Caco-2 (cell line): ENCODE results near the gene TCF12. TPM values are rescaled to one million over a fixed set of nuclear protein-coding genes. Genes with fewer than 3 reads are reported as not detected.

Experiments
- BruUV-seq: library from RNA; stranded (reverse); fragments of 400-500 nt; replicated peaks from 2 replicates; lab custom pipeline; 2021; lab: Mats Ljungman, UMichigan
- CTCF ChIA-PET: fragments of 300-600 bp; sonication (Branson Sonifier 250); formaldehyde crosslinking; loops from one replicate; lab custom pipeline; 2022; ENCODE audit warnings: antibody characterized with exemption; lab: Charles Lee
- POLR2A ChIA-PET: fragments of 300-600 bp; sonication (Branson Sonifier 250); formaldehyde crosslinking; loops from one replicate; lab custom pipeline; 2022; ENCODE audit warnings: antibody characterized with exemption; lab: Charles Lee
- DNase-seq, 2 experiments: peaks; one replicate each; pipeline versions ENCODE4 v3.0.0 to v3.0.0-alpha.2; 2020 to 2022
- H3K27me3 ChIP-seq: replicated peaks from 2 replicates; pipeline ENCODE4 v1.6.0; 2011; ENCODE audit warnings: low read length; ENCODE audit not compliant: control insufficient read depth, insufficient read depth
- H3K36me3 ChIP-seq: 2 replicates; pipeline ENCODE4 v1.5.1; 2011; ENCODE audit warnings: low read length; ENCODE audit not compliant: control insufficient read depth, insufficient read depth
- H3K4me1 ChIP-seq: fragments of 250-450 bp; sonication (Bioruptor Pico); 2 replicates; pipeline ENCODE4 v1.5.1; 2020; ENCODE audit warnings: mild to moderate bottlenecking
- H3K4me3 ChIP-seq: 2 replicates; pipeline ENCODE4 v1.5.1; 2011; ENCODE audit warnings: low read depth, mild to moderate bottlenecking, control low read depth, low read length
- H3K9me3 ChIP-seq: fragments of 250-450 bp; sonication (Bioruptor Pico); 2 replicates; pipeline ENCODE4 v1.5.1; 2020; ENCODE audit warnings: mild to moderate bottlenecking, moderate library complexity
- H3K27ac Mint-ChIP-seq: one replicate; pipeline ENCODE4 v1.8.0; 2022; ENCODE audit warnings: mixed read lengths; ENCODE audit not compliant: unreplicated experiment
- H3K27me3 Mint-ChIP-seq: one replicate; pipeline ENCODE4 v1.8.0; 2022; ENCODE audit warnings: mixed read lengths; ENCODE audit not compliant: insufficient read depth, unreplicated experiment
- H3K36me3 Mint-ChIP-seq: one replicate; pipeline ENCODE4 v1.8.0; 2022; ENCODE audit warnings: mild to moderate bottlenecking, mixed read lengths; ENCODE audit not compliant: insufficient read depth, unreplicated experiment
- H3K4me1 Mint-ChIP-seq: one replicate; pipeline ENCODE4 v1.8.0; 2022; ENCODE audit warnings: low read depth, mixed read lengths; ENCODE audit not compliant: unreplicated experiment
- H3K4me3 Mint-ChIP-seq: one replicate; pipeline ENCODE4 v1.8.0; 2022; ENCODE audit warnings: mild to moderate bottlenecking, moderate library complexity, mixed read lengths; ENCODE audit not compliant: unreplicated experiment
- H3K9me3 Mint-ChIP-seq: one replicate; pipeline ENCODE4 v1.8.0; 2022; ENCODE audit warnings: mixed read lengths; ENCODE audit not compliant: unreplicated experiment
- intact Hi-C: fragments of 100-400 bp; cut with micrococcal nuclease; formaldehyde crosslinking; loops from one replicate; pipeline ENCODE4 v1.10.0; 2022; ENCODE audit not compliant: unreplicated experiment
- total RNA-seq: library from RNA; stranded (reverse); gene quantifications from 2 replicates; pipeline ENCODE4 v1.2.3, GENCODE V29; 2022
- TF ChIP-seq, protein P1 (sequence below), 2 experiments: fragments of 200-600 bp in 1 of 2; IDR thresholded peaks; 1 replicate in 1 of 2; 2 replicates in 1 of 2; pipeline versions ENCODE4 v1.5.1 to v1.8.0; 2011 to 2022; ENCODE audit warnings: antibody characterized with exemption in 1 of 2, control low read depth in 1 of 2, inconsistent platforms in 1 of 2, low read depth in 1 of 2, low read length in 1 of 2, mild to moderate bottlenecking in 1 of 2, moderate library complexity in 1 of 2; ENCODE audit not compliant: insufficient read depth in 1 of 2, severe bottlenecking in 1 of 2, unreplicated experiment in 1 of 2

The TCF12 gene
- total RNA-seq, 1 experiment from 2014 or later, result 64.4 TPM

DNA sequence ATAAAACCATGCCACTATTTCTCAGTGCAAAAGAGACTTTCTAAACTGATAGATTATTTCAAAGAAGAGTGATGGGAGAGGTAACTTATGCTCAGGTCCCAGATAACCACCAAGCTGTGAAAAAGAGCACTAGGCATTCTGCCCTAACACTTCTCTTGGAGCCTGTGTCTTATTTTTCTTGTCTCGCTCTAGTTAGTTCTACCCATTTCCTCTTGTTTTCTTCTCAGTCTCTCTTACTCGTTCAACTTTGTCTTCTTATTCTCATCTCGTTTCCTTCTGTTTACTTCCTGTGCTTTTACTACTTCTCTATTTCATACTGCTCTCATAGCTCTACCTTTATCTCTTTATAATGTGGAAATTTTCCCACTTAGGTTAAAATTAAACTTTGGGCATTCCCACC is 366.1 kb downstream of the TCF12 start:
- TF ChIP-seq, protein P1, sequence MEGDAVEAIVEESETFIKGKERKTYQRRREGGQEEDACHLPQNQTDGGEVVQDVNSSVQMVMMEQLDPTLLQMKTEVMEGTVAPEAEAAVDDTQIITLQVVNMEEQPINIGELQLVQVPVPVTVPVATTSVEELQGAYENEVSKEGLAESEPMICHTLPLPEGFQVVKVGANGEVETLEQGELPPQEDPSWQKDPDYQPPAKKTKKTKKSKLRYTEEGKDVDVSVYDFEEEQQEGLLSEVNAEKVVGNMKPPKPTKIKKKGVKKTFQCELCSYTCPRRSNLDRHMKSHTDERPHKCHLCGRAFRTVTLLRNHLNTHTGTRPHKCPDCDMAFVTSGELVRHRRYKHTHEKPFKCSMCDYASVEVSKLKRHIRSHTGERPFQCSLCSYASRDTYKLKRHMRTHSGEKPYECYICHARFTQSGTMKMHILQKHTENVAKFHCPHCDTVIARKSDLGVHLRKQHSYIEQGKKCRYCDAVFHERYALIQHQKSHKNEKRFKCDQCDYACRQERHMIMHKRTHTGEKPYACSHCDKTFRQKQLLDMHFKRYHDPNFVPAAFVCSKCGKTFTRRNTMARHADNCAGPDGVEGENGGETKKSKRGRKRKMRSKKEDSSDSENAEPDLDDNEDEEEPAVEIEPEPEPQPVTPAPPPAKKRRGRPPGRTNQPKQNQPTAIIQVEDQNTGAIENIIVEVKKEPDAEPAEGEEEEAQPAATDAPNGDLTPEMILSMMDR (IDR thresholded peaks at IDR 0.05; ENCODE audit: insufficient read depth in 1 of 2, low read depth in 1 of 2, low read length in 1 of 2, severe bottlenecking in 1 of 2, unreplicated experiment in 1 of 2), result no peak
- peaks cover 31% of the 10 kb centered on the region for H3K36me3 Mint-ChIP-seq
- no peak overlapping the region for H3K27ac Mint-ChIP-seq
- BruUV-seq, result no TSS peak
- POLR2A ChIA-PET, result no interaction called here
- intact Hi-C loops, result no loop called here
- H3K4me3 ChIP-seq, result no peak overlapping the region
- H3K36me3 ChIP-seq, result no peaks in the 10 kb centered on the region
- H3K27me3 Mint-ChIP-seq, result no peaks in the 10 kb centered on the region
- no peak for DNase-seq
- no peaks in the 10 kb centered on the region for H3K4me1 ChIP-seq
- CTCF ChIA-PET, result no interaction called here
- no peaks in the 10 kb centered on the region for H3K9me3 ChIP-seq
- no peaks in the 10 kb centered on the region for H3K9me3 Mint-ChIP-seq
- no peaks in the 10 kb centered on the region for H3K4me1 Mint-ChIP-seq
- H3K27me3 ChIP-seq, result no peaks in the 10 kb centered on the region
- H3K4me3 Mint-ChIP-seq, result no peak overlapping the region

DNA sequence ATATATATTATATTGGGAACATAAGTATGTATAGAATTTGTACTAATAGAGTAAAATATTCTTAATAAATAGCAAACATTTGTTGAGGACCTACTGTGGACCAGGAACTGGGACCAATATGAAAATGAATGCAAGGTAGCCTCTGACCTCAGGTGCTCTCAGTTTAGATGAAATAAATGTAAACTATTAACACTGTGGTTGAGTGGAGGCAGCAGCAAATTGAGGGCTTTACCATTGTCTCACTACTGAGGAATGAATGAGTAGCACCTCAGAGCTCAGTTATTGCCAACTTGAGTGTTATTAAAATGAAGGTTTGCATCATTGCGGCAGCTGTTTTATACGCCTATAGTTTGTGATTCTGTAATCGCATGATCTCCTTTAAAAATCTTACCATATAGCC is 366.9 kb downstream of the TCF12 start:
- no peaks in the 10 kb centered on the region for H3K27me3 ChIP-seq
- no peaks in the 10 kb centered on the region for H3K4me1 Mint-ChIP-seq
- H3K9me3 ChIP-seq, result no peaks in the 10 kb centered on the region
- DNase-seq, result no peak
- H3K27me3 Mint-ChIP-seq, result no peaks in the 10 kb centered on the region
- BruUV-seq, result no TSS peak
- H3K4me3 ChIP-seq, result no peak overlapping the region
- CTCF ChIA-PET, result no interaction called here
- POLR2A ChIA-PET, result no interaction called here
- H3K9me3 Mint-ChIP-seq, result no peaks in the 10 kb centered on the region
- H3K4me1 ChIP-seq, result no peaks in the 10 kb centered on the region
- no peak overlapping the region for H3K27ac Mint-ChIP-seq
- H3K36me3 ChIP-seq, result no peaks in the 10 kb centered on the region
- TF ChIP-seq, protein P1 (IDR thresholded peaks at IDR 0.05; ENCODE audit: insufficient read depth in 1 of 2, low read depth in 1 of 2, low read length in 1 of 2, severe bottlenecking in 1 of 2, unreplicated experiment in 1 of 2), result no peak
- intact Hi-C loops, result no loop called here
- H3K4me3 Mint-ChIP-seq, result no peak overlapping the region
- peaks cover 37% of the 10 kb centered on the region for H3K36me3 Mint-ChIP-seq

DNA sequence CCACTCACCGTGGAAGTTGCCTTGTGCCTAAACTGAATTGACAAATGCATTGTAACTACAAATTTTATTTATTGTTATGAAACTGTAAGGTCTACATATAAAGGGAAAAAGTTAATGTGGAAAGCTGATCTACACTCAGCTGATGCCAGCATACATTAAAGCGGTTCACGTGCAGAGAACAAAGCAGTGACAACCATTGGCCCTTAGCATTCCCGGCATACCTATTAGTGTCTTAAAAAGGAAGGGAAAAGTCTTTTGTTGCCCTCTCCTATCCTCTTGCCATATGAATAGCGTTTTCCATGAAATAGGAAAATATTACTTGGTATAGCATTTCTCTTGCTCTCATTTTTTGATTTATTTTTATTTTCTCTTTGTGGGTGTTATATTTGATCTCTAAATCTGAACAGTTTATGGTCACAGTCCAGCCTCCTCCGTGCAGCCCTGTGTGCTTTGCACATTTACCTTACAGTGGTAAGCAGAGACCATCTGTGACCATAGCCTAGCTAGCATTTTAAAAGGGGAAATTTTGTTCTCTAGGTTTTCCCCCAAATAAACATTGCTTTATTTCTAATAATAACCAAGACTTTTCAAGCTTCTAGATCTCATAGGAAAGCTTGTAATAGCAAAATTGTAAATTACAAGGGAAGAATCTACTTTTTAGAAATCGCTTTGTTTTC is 368.1 kb downstream of the TCF12 start:
- Mint-ChIP-seq H3K4me1 (no peaks in the 10 kb centered on the region), H3K36me3 (peaks cover 41% of the 10 kb centered on the region), H3K27me3 (no peaks in the 10 kb centered on the region), H3K9me3 (no peaks in the 10 kb centered on the region), H3K27ac (no peak overlapping the region), H3K4me3 (no peak overlapping the region)
- DNase-seq, result no peak
- Histone ChIP-seq H3K9me3 (no peaks in the 10 kb centered on the region), H3K4me3 (no peak overlapping the region), H3K4me1 (no peaks in the 10 kb centered on the region), H3K36me3 (no peaks in the 10 kb centered on the region), H3K27me3 (no peaks in the 10 kb centered on the region)
- ChIA-PET POLR2A (no interaction called here), CTCF (no interaction called here)
- intact Hi-C loops, result no loop called here
- BruUV-seq, result TSS peak; percentile 27
- TF ChIP-seq, protein P1 (IDR thresholded peaks at IDR 0.05; ENCODE audit: insufficient read depth in 1 of 2, low read depth in 1 of 2, low read length in 1 of 2, severe bottlenecking in 1 of 2, unreplicated experiment in 1 of 2), result no peak
